HG02852 (cell line): ENCODE results near the gene DUS3L.

Experiments
- ATAC-seq: cut with Tn5 transposase; IDR thresholded peaks from one replicate; pipeline ENCODE4 v1.9.1; 2021; ENCODE audit warnings: mild to moderate bottlenecking, moderate library complexity; ENCODE audit not compliant: unreplicated experiment

The DUS3L gene

GRCh38 chr19:5790559-5791520, at the start of gene DUS3L:
TSS of gene DUS3L (minus strand) at chr19:5791163. CDS start at chr19:5791141, 22 bp downstream.
- ATAC-seq: peak; percentile 90

- ATAC-seq: no peak
These were observed 48.4 kb upstream of the DUS3L start, which contains the start of gene FUT6 for GRCh38 chr19:5839065-5840017. TSS of gene FUT6 (minus strand) at chr19:5839702. CDS start at chr19:5832567, 7,135 bp downstream.

GRCh38 chr19:5838353-5839064, 47.5 kb upstream of the DUS3L start:
- ATAC-seq: no peak

GRCh38 chr19:5837761-5838352, 46.9 kb upstream of the DUS3L start:
- ATAC-seq: no peak

- ATAC-seq: no peak
These were observed 41.7 kb upstream of the DUS3L start for GRCh38 chr19:5832527-5833216.

DNA sequence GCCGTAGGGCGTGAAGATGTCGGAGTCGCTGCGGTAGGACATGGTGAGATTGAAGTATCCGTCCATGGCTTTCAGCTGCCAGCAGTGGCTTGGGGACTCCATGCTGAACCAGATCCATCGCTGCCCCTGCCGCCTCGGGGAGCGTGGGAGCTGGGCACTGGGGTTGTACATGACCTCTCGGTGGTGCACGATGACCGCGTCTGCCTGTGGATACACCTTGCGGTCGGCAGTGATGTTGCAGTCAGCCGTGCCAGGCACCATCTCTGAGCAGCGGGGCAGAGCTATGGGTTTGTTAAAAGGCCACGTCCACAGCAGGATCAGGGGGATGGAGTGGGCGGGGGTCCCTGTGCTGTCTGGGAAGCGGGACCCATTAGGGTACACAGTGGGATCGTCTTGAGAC, 41.1 kb upstream of the DUS3L start:
- ATAC-seq: no peak

DNA sequence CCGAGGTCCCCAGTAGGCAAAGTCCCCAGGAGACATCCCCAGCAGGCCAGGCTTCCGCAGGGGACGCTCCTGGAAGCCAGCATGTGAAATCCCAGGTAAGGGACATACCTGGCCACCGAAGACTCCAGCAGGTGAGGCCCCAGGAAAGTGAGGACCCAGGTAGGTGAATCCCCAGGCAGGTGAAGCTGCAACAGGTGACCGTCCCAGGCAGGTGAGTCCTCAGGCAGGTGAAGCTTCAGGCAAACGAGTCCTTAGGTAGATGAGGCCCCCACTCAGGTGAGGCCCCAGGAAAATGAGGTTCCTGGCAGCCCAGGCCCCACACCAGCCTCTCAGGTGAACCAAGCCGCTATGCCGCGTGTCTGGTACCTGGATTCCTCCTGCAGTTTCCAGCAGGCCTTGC, 40.2 kb upstream of the DUS3L start:
- ATAC-seq: no peak

- ATAC-seq: no peak
These were observed 38.8 kb upstream of the DUS3L start for GRCh38 chr19:5829567-5830310.

DNA sequence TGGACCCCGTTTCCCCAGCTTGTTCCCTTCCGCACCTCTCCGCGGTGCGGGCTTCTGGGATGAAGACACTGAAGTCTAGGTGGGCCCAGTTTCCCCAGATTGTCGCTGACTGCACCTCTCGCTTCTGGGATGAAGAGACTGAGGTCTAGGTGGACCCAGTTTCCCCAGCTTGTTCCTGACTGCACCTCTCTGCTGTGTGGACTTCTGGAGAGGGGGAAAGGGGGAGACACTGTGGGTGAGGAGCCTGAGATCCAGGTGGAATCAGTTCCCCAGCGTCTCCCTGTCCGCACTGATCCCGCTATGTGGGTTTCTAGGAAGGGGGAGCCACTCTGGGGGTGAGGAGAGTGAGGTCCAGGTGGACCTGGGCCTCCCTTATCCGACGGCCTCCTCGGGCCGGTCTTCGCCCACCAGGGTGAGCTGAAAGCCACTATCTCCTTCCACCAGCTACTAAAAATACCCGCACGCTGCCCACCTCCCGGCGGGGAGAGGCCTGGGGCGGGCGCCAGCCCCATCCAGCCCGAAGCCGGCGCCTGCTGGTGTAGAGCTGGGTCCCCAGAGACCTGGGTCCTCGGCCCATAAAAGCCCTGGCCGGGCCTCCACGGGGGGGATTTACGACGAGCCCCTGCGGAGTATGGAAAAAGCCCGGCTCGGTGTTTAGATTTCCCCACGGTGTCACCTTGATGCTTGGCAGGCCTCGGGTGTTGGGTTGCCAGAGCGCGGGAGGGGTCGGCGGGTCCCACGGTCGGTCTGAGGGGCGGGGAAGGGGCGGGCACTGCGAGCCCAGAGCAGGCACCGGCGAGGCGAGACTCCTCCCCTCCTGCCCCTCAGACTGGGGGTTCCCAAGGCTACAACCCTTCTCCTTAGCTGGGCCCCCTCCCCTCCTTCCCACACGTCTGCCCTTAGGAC, 38.0 kb upstream of the DUS3L start:
- no peak for ATAC-seq

DNA sequence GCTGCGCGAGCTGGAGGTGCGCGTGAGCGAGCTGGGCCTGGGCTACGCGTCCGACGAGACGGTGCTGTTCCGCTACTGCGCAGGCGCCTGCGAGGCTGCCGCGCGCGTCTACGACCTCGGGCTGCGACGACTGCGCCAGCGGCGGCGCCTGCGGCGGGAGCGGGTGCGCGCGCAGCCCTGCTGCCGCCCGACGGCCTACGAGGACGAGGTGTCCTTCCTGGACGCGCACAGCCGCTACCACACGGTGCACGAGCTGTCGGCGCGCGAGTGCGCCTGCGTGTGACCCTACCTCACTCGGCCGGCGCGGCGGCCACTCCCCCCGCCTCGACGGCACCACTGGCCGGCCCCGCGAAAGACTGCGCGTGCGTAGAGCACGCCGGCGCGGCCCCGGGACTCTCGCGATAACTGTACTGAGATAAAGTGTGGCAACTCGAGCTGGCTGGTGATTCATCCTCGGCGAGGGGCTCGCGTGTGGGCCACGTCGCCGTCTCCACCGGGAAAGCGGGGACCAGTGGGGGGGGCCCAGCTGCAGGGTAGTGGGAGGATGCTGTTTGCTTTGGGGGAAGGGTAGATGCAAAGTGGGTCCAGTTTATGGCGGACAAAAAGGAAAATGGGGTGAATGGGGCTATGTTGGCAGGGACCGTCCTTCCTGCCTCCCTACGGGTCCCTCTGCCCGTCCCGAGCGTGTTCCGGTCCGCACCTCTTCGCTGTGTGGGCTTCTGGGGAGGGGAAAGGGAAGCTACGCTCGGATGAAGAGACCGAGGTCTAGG, 37.1 kb upstream of the DUS3L start:
- ATAC-seq: peak; percentile 58

GRCh38 chr19:5827342-5827890, 36.5 kb upstream of the DUS3L start:
- ATAC-seq: no peak

GRCh38 chr19:5826531-5827341, 35.8 kb upstream of the DUS3L start:
- no peak for ATAC-seq

- no peak for ATAC-seq
These were observed 34.2 kb upstream of the DUS3L start for GRCh38 chr19:5825178-5825577.

GRCh38 chr19:5824751-5825150, 33.8 kb upstream of the DUS3L start:
- ATAC-seq: no peak

DNA sequence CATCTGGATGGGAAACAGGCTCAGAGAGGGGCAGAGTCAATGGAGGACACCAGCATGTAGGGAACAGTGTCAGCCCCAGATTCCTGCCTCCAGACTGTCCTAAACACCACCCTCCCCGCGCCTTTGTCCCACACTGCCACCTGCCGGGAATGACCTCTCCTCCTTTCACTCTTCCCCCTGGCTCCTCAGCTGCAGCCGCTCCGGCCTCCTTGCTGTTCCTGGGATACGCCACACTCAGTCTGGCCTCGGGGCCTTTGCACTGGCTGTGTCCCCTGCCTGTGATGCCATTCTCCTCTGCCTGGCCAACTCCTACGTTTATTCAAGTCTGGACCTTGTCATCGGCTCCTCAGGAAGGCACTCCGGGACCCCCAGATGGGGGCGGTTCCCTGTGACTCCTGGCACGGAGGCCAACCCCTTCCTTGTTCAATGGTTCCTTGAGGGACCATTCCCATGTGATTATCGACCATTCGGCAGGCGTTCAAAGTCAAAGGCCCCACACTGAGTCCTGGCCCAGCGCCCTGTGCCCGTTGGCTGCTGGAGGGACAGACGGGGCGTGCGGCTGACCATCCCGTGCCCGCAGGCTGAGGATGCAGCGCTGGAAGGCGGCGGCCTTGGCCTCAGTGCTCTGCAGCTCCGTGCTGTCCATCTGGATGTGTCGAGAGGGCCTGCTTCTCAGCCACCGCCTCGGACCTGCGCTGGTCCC, 32.8 kb upstream of the DUS3L start:
- ATAC-seq: no peak
